ENCODE measurements around the gene BNIP5.

DNA sequence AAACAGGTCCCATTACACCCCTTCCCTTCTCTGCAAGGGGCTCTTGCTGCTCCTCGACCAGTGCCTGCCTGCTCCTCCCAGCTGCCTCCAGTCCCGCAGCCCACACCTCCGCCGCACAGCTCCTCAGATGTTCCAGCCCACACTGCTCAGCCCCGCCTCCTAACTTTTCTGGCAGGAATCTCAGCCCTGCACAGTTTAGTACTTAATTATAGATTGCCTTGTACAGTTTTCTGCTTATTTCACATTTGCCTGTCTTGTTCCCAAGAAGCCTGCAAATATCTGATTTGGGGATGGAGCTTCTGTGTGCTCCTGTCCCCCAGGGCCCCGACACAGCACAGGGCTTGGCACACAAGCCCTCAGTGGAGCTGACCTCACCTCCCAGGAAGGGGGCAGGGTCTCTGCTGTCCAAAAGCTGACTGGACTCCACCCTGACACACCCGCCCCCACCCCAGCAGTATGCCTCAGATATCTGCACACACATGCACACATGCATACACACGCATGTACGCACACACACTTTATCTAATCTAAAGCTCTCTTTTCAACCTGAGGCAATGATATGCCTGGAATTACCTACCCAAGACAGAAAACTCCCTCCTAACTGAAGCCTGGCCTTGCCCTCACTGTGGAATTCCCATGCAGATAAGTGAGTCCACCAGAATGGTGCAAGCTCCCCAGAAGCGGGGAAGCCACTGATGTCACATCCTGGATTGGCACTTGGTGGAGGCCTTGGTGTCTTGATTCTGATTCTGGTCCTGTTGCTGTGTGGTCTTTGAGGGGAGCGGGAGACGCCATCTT is 68.0 kb downstream of the BNIP5 start:
- TF ChIP-seq CTCF (conservative IDR thresholded peaks at IDR 0.05; ENCODE audit: low read length): no peak
- TF ChIP-seq EZH2phosphoT487 (IDR thresholded peaks at IDR 0.05; ENCODE audit: borderline replicate concordance): no peak
